ENCODE measurements around the gene LYPD5. TPM values are rescaled to one million over a fixed set of nuclear protein-coding genes. Genes with fewer than 3 reads are reported as not detected.

Gene LYPD5, protein sequence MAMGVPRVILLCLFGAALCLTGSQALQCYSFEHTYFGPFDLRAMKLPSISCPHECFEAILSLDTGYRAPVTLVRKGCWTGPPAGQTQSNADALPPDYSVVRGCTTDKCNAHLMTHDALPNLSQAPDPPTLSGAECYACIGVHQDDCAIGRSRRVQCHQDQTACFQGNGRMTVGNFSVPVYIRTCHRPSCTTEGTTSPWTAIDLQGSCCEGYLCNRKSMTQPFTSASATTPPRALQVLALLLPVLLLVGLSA
- 75.1 and 79.1 TPM in 2 replicates for polyA plus RNA-seq (2013)

DNA sequence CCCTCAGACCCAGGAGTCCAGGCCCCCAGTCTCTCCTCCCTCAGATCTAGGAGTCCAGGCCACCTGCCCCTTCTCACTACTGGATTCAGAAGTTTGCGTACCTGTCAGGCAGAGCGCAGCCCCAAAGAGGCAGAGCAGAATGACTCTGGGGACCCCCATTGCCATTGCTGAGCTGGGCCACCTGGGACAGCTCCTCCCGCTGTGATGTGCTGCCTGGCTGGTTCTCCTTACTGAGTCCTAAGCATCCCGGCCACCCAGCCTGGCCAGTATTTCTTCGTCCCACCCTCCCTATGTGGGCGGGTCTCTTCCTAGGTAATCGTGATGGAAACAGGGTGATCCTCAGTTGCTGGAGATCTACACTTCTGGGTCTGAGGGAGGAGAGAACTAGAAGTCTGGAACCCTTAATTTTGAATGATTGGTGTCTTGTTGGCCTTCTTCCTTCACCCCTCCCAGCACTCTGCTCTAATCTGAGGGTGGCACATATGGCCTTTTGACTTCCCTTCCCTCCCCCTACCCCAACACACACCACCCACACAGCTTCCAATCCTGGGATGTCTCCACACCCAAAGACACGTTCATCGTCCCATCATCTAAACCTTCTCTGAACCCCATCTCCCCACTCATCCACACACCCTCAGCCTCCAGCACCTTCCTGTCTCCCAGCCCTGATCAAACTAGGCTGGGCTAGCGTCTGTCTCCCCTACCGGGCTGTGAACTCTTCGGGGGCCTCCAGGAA is at the start of gene LYPD5:
LYPD5 (minus strand) TSS at position 232 of the 736 bp plus-strand sequence; CDS start at position 165, 67 bp downstream.
- Histone ChIP-seq H3K36me3 (ENCODE audit: control insufficient read depth in 1 of 2, insufficient read depth in 2 of 2, low read length in 2 of 2) (no peaks in the 10 kb centered on the region), H2AFZ (ENCODE audit: insufficient read depth, low read length, poor library complexity) (no peak within 1 kb of the TSS), H3K9me3 (ENCODE audit: insufficient read depth, low read depth, low read length) (peaks cover 6% of the 10 kb centered on the region), H3K27ac (ENCODE audit: low read depth, low read length) (no peak within 1 kb of the TSS), H4K12ac (ENCODE audit: low read depth, low read length) (no peak within 1 kb of the TSS), H3K4ac (ENCODE audit: low read depth, low read length) (no peak within 1 kb of the TSS), H4K91ac (ENCODE audit: low read depth, low read length) (no peak within 1 kb of the TSS), H2BK120ac (ENCODE audit: insufficient read depth, low read length, poor library complexity) (no peak within 1 kb of the TSS), H3K4me2 (ENCODE audit: low read length) (no peak within 1 kb of the TSS), H4K8ac (ENCODE audit: low read depth, low read length) (no peak within 1 kb of the TSS), H3K27me3 (ENCODE audit: insufficient read depth, low read length) (peaks cover 2% of the 10 kb centered on the region), H2BK5ac (ENCODE audit: low read depth, low read length, poor library complexity) (no peak within 1 kb of the TSS), H3K79me2 (ENCODE audit: control insufficient read depth, insufficient read depth, low read length, poor library complexity) (no peaks in the 10 kb centered on the region), H3K14ac (ENCODE audit: low read length) (no peak within 1 kb of the TSS), H3K18ac (ENCODE audit: low read length) (no peak within 1 kb of the TSS), H3K4me3 (ENCODE audit: low read depth, low read length) (no peak within 1 kb of the TSS), H3K23ac (ENCODE audit: low read length) (no peak within 1 kb of the TSS), H2AK5ac (ENCODE audit: low read length) (no peak within 1 kb of the TSS), H2BK12ac (ENCODE audit: low read length) (no peak within 1 kb of the TSS), H3K79me1 (ENCODE audit: low read length) (no peaks in the 10 kb centered on the region), H3K9ac (ENCODE audit: low read length) (no peak within 1 kb of the TSS), H3K4me1 (ENCODE audit: control insufficient read depth in 1 of 2, insufficient read depth in 2 of 2, low read length in 2 of 2) (peaks cover 5 to 11% of the 10 kb centered on the region in 2 experiments)
- WGBS (ENCODE audit: extremely low coverage, insufficient coverage, insufficient read length) = no CpG with 5 or more reads among the region's 12 CpGs
- no peak for DNase-seq

GRCh38 chr19:43848821-43849220 is 46.6 kb upstream of the LYPD5 start:
- H3K79me2 ChIP-seq (ENCODE audit: control insufficient read depth, insufficient read depth, low read length, poor library complexity) = no peaks in the 10 kb centered on the region
- no peak overlapping the region for H2BK12ac ChIP-seq (ENCODE audit: low read length)
- no peaks in the 10 kb centered on the region for H3K4me1 ChIP-seq (ENCODE audit: control insufficient read depth in 1 of 2, insufficient read depth in 2 of 2, low read length in 2 of 2)
- no peak for DNase-seq
- H3K9me3 ChIP-seq (ENCODE audit: insufficient read depth, low read depth, low read length) = peaks cover 7% of the 10 kb centered on the region
- no peak overlapping the region for H3K14ac ChIP-seq (ENCODE audit: low read length)
- no peak overlapping the region for H3K23ac ChIP-seq (ENCODE audit: low read length)
- peaks cover 4 to 7% of the 10 kb centered on the region in 2 experiments for H3K36me3 ChIP-seq (ENCODE audit: control insufficient read depth in 1 of 2, insufficient read depth in 2 of 2, low read length in 2 of 2)
- H3K18ac ChIP-seq (ENCODE audit: low read length) = no peak overlapping the region
- no peak overlapping the region for H2BK5ac ChIP-seq (ENCODE audit: low read depth, low read length, poor library complexity)
- no peak overlapping the region for H3K4me2 ChIP-seq (ENCODE audit: low read length)
- no peak overlapping the region for H3K4me3 ChIP-seq (ENCODE audit: low read depth, low read length)
- no peak overlapping the region for H2AFZ ChIP-seq (ENCODE audit: insufficient read depth, low read length, poor library complexity)
- no peak overlapping the region for H4K12ac ChIP-seq (ENCODE audit: low read depth, low read length)
- no peak overlapping the region for H3K27ac ChIP-seq (ENCODE audit: low read depth, low read length)
- no peak overlapping the region for H4K91ac ChIP-seq (ENCODE audit: low read depth, low read length)
- no peaks in the 10 kb centered on the region for H3K27me3 ChIP-seq (ENCODE audit: insufficient read depth, low read length)
- no peak overlapping the region for H4K8ac ChIP-seq (ENCODE audit: low read depth, low read length)
- H2AK5ac ChIP-seq (ENCODE audit: low read length) = no peak overlapping the region
- H3K9ac ChIP-seq (ENCODE audit: low read length) = no peak overlapping the region
- H3K79me1 ChIP-seq (ENCODE audit: low read length) = no peaks in the 10 kb centered on the region
- no peak overlapping the region for H2BK120ac ChIP-seq (ENCODE audit: insufficient read depth, low read length, poor library complexity)
- H3K4ac ChIP-seq (ENCODE audit: low read depth, low read length) = no peak overlapping the region

DNA sequence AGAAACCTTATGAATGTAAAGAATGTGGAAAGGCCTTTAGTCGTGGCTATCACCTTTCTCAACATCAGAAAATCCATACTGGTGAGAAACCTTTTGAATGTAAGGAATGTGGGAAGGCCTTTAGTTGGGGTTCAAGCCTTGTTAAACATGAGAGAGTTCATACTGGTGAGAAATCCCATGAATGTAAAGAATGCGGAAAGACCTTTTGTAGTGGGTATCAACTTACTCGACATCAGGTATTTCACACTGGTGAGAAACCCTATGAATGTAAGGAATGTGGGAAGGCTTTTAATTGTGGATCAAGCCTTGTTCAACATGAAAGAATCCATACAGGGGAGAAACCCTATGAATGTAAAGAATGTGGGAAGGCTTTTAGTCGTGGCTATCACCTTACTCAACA is 45.6 kb upstream of the LYPD5 start:
- WGBS (ENCODE audit: extremely low coverage, insufficient coverage, insufficient read length) = no CpG with 5 or more reads among the region's 4 CpGs

GRCh38 chr19:43847246-43847645 is 45.0 kb upstream of the LYPD5 start:
- Histone ChIP-seq H3K4me1 (ENCODE audit: control insufficient read depth in 1 of 2, insufficient read depth in 2 of 2, low read length in 2 of 2) (no peaks in the 10 kb centered on the region), H3K4me2 (ENCODE audit: low read length) (no peak overlapping the region), H3K79me2 (ENCODE audit: control insufficient read depth, insufficient read depth, low read length, poor library complexity) (no peaks in the 10 kb centered on the region)

More for the DNA sequence above, 45.6 kb upstream of the LYPD5 start:
- Histone ChIP-seq H3K36me3 (ENCODE audit: control insufficient read depth in 1 of 2, insufficient read depth in 2 of 2, low read length in 2 of 2) (peaks cover 6 to 8% of the 10 kb centered on the region in 2 experiments), H4K12ac (ENCODE audit: low read depth, low read length) (no peak overlapping the region), H4K8ac (ENCODE audit: low read depth, low read length) (no peak overlapping the region), H2BK120ac (ENCODE audit: insufficient read depth, low read length, poor library complexity) (no peak overlapping the region), H3K79me2 (ENCODE audit: control insufficient read depth, insufficient read depth, low read length, poor library complexity) (no peaks in the 10 kb centered on the region), H2AK5ac (ENCODE audit: low read length) (no peak overlapping the region), H3K4me3 (ENCODE audit: low read depth, low read length) (no peak overlapping the region), H3K27me3 (ENCODE audit: insufficient read depth, low read length) (no peaks in the 10 kb centered on the region), H3K4me1 (ENCODE audit: control insufficient read depth in 1 of 2, insufficient read depth in 2 of 2, low read length in 2 of 2) (no peaks in the 10 kb centered on the region), H4K91ac (ENCODE audit: low read depth, low read length) (no peak overlapping the region), H2BK5ac (ENCODE audit: low read depth, low read length, poor library complexity) (no peak overlapping the region), H2AFZ (ENCODE audit: insufficient read depth, low read length, poor library complexity) (no peak overlapping the region), H3K23ac (ENCODE audit: low read length) (no peak overlapping the region), H2BK12ac (ENCODE audit: low read length) (no peak overlapping the region), H3K27ac (ENCODE audit: low read depth, low read length) (no peak overlapping the region), H3K18ac (ENCODE audit: low read length) (no peak overlapping the region), H3K9ac (ENCODE audit: low read length) (no peak overlapping the region), H3K79me1 (ENCODE audit: low read length) (no peaks in the 10 kb centered on the region), H3K14ac (ENCODE audit: low read length) (no peak overlapping the region), H3K4me2 (ENCODE audit: low read length) (no peak overlapping the region), H3K4ac (ENCODE audit: low read depth, low read length) (no peak overlapping the region), H3K9me3 (ENCODE audit: insufficient read depth, low read depth, low read length) (peaks cover 5% of the 10 kb centered on the region)
- no peak for DNase-seq

More at GRCh38 chr19:43847246-43847645, 45.0 kb upstream of the LYPD5 start:
- Histone ChIP-seq H2BK120ac (ENCODE audit: insufficient read depth, low read length, poor library complexity) (no peak overlapping the region), H3K9ac (ENCODE audit: low read length) (no peak overlapping the region), H3K27ac (ENCODE audit: low read depth, low read length) (no peak overlapping the region), H2AFZ (ENCODE audit: insufficient read depth, low read length, poor library complexity) (no peak overlapping the region), H4K8ac (ENCODE audit: low read depth, low read length) (no peak overlapping the region), H3K79me1 (ENCODE audit: low read length) (no peaks in the 10 kb centered on the region), H2BK12ac (ENCODE audit: low read length) (no peak overlapping the region), H3K27me3 (ENCODE audit: insufficient read depth, low read length) (no peaks in the 10 kb centered on the region), H3K9me3 (ENCODE audit: insufficient read depth, low read depth, low read length) (peaks cover 3% of the 10 kb centered on the region), H3K23ac (ENCODE audit: low read length) (no peak overlapping the region), H2BK5ac (ENCODE audit: low read depth, low read length, poor library complexity) (no peak overlapping the region), H3K4ac (ENCODE audit: low read depth, low read length) (no peak overlapping the region), H3K36me3 (ENCODE audit: control insufficient read depth in 1 of 2, insufficient read depth in 2 of 2, low read length in 2 of 2) (peaks cover 7 to 10% of the 10 kb centered on the region in 2 experiments), H3K4me3 (ENCODE audit: low read depth, low read length) (no peak overlapping the region), H4K91ac (ENCODE audit: low read depth, low read length) (no peak overlapping the region), H3K18ac (ENCODE audit: low read length) (no peak overlapping the region), H2AK5ac (ENCODE audit: low read length) (no peak overlapping the region), H3K14ac (ENCODE audit: low read length) (no peak overlapping the region), H4K12ac (ENCODE audit: low read depth, low read length) (no peak overlapping the region)
- no CpG with 5 or more reads among the region's 1 CpG for WGBS (ENCODE audit: extremely low coverage, insufficient coverage, insufficient read length)
- no peak for DNase-seq

All from trophoblast cell (in vitro differentiated cells and primary cell).